Astrocyte (in vitro differentiated cells and primary cell): ENCODE results near the gene SLBP. TPM values are rescaled to one million over a fixed set of nuclear protein-coding genes. Genes with fewer than 3 reads are reported as not detected.

Experiments
- DNase-seq: peaks from one replicate; pipeline ENCODE4 v3.0.0-alpha.2; 2010; ENCODE audit warnings: low read depth
- FAIRE-seq: peaks from 2 replicates; lab custom pipeline; 2011; peaks lifted over from hg19 to GRCh38; lab: Jason Lieb, UNC
- H2AFZ ChIP-seq: 2 replicates; pipeline ENCODE4 v1.6.0; 2012; ENCODE audit warnings: low read depth, low read length, inconsistent platforms
- H3K27ac ChIP-seq: 2 replicates; pipeline ENCODE4 v1.5.1; 2011; ENCODE audit warnings: low read depth, low read length, inconsistent platforms
- H3K27me3 ChIP-seq: 2 replicates; pipeline ENCODE4 v1.6.0; 2011; ENCODE audit warnings: low read length, inconsistent platforms; ENCODE audit not compliant: insufficient read depth
- H3K36me3 ChIP-seq: 2 replicates; pipeline ENCODE4 v1.5.1; 2011; ENCODE audit warnings: low read length, inconsistent platforms; ENCODE audit not compliant: insufficient read depth
- H3K4me1 ChIP-seq: 2 replicates; pipeline ENCODE4 v1.5.1; 2011; ENCODE audit warnings: low read length, inconsistent platforms; ENCODE audit not compliant: insufficient read depth
- H3K4me2 ChIP-seq: 2 replicates; pipeline ENCODE4 v1.6.0; 2012; ENCODE audit warnings: low read length, inconsistent platforms
- H3K4me3 ChIP-seq: 2 replicates; pipeline ENCODE4 v1.5.1; 2011; ENCODE audit warnings: low read depth, mild to moderate bottlenecking, low read length, inconsistent platforms; ENCODE audit not compliant: insufficient read depth
- H3K79me2 ChIP-seq: 2 replicates; pipeline ENCODE4 v1.6.0; 2012; ENCODE audit warnings: mild to moderate bottlenecking, low read length, inconsistent platforms; ENCODE audit not compliant: insufficient read depth
- H3K9ac ChIP-seq: 2 replicates; pipeline ENCODE4 v1.6.0; 2012; ENCODE audit warnings: mild to moderate bottlenecking, low read length, inconsistent platforms
- H3K9me3 ChIP-seq: 2 replicates; pipeline ENCODE4 v1.5.1; 2012; ENCODE audit warnings: low read depth, mild to moderate bottlenecking, low read length, inconsistent platforms; ENCODE audit not compliant: insufficient read depth
- H4K20me1 ChIP-seq: 2 replicates; pipeline ENCODE4 v1.6.0; 2012; ENCODE audit warnings: low read length, inconsistent platforms; ENCODE audit not compliant: insufficient read depth
- H3K27ac Mint-ChIP-seq: one replicate; pipeline ENCODE4 v1.8.0; 2021; ENCODE audit warnings: mild to moderate bottlenecking, mixed read lengths; ENCODE audit not compliant: unreplicated experiment
- H3K27me3 Mint-ChIP-seq: one replicate; pipeline ENCODE4 v1.8.0; 2021; ENCODE audit warnings: low read depth, mixed read lengths; ENCODE audit not compliant: unreplicated experiment
- H3K36me3 Mint-ChIP-seq: one replicate; pipeline ENCODE4 v1.8.0; 2021; ENCODE audit warnings: low read depth, mixed read lengths; ENCODE audit not compliant: unreplicated experiment
- H3K4me1 Mint-ChIP-seq: one replicate; pipeline ENCODE4 v1.8.0; 2021; ENCODE audit warnings: low read depth, mixed read lengths; ENCODE audit not compliant: unreplicated experiment
- H3K4me3 Mint-ChIP-seq: one replicate; pipeline ENCODE4 v1.8.0; 2021; ENCODE audit warnings: mild to moderate bottlenecking, moderate library complexity, mixed read lengths; ENCODE audit not compliant: unreplicated experiment
- H3K9me3 Mint-ChIP-seq: one replicate; pipeline ENCODE4 v1.8.0; 2021; ENCODE audit warnings: mild to moderate bottlenecking, mixed read lengths; ENCODE audit not compliant: unreplicated experiment
- EZH2 ChIP-seq: IDR thresholded peaks from 2 replicates; pipeline ENCODE4 v1.6.1; 2012; ENCODE audit warnings: mild to moderate bottlenecking, low read length, inconsistent platforms; ENCODE audit not compliant: insufficient read depth
- total RNA-seq: library from RNA; stranded (reverse); gene quantifications from 2 replicates; pipeline ENCODE4 v1.2.1, GENCODE V29; 2021
- TF ChIP-seq, protein P1 (sequence below): IDR thresholded peaks from 2 replicates; pipeline ENCODE4 v1.5.1; 2011; ENCODE audit warnings: low read depth, mild to moderate bottlenecking, inconsistent platforms, low read length, moderate library complexity; ENCODE audit not compliant: insufficient read depth

The SLBP gene
- total RNA-seq, 1 donor from 2014 or later: 44.5 TPM

DNA sequence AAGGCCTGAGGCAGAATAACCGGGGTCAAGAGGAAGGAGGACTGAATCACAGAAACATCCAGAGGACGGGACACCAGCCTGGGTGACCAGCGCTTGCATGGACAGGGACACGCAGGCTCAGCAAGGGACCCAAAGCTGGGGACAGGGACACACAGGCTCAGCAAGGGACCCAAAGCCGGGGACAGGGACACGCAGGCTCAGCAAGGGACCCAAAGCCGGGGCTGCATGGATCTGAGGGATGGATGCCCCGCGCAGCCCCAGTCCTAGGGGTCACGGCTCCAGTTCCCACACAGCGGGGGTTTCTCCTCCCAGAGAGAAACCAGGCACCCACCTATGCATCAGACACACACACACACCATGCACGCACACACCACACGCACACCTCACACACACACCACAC, 60.5 kb downstream of the SLBP start:
- Histone ChIP-seq H3K27ac (no peak overlapping the region), H3K79me2 (no peaks in the 10 kb centered on the region), H4K20me1 (peaks cover 12% of the 10 kb centered on the region), H3K9ac (no peak overlapping the region), H3K4me3 (no peak overlapping the region), H3K4me1 (no peaks in the 10 kb centered on the region), H3K36me3 (no peaks in the 10 kb centered on the region), H2AFZ (no peak overlapping the region), H3K4me2 (no peak overlapping the region), H3K9me3 (peaks cover 6% of the 10 kb centered on the region), H3K27me3 (no peaks in the 10 kb centered on the region)
- Mint-ChIP-seq H3K27me3 (peaks cover 22% of the 10 kb centered on the region), H3K9me3 (no peaks in the 10 kb centered on the region), H3K4me3 (no peak overlapping the region), H3K27ac (no peak overlapping the region), H3K4me1 (no peaks in the 10 kb centered on the region), H3K36me3 (peaks cover 6% of the 10 kb centered on the region)
- no peak for DNase-seq
- no peak for FAIRE-seq
- TF ChIP-seq EZH2: no peak
- TF ChIP-seq, protein P1, sequence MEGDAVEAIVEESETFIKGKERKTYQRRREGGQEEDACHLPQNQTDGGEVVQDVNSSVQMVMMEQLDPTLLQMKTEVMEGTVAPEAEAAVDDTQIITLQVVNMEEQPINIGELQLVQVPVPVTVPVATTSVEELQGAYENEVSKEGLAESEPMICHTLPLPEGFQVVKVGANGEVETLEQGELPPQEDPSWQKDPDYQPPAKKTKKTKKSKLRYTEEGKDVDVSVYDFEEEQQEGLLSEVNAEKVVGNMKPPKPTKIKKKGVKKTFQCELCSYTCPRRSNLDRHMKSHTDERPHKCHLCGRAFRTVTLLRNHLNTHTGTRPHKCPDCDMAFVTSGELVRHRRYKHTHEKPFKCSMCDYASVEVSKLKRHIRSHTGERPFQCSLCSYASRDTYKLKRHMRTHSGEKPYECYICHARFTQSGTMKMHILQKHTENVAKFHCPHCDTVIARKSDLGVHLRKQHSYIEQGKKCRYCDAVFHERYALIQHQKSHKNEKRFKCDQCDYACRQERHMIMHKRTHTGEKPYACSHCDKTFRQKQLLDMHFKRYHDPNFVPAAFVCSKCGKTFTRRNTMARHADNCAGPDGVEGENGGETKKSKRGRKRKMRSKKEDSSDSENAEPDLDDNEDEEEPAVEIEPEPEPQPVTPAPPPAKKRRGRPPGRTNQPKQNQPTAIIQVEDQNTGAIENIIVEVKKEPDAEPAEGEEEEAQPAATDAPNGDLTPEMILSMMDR: no peak

DNA sequence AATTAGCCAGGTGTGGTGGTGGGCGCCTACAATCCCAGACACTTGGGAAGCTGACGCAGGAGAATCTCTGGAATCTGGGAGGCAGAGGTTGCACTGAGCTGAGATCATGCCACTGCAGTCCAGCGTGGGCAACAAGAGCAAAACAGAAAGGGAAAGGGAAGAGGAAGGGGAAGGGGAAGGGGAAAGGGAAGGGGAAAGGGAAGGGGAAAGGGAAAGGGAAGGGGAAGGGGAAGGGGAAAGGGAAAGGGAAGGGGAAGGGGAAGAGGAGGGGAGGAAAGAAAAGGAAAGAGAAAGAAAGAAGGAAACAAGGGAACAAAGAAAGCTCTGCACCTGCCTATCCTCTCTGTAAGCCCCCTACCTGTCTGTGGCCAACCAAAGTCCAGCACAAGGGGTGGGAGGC, 63.2 kb downstream of the SLBP start:
- H3K4me3 ChIP-seq: no peak overlapping the region
- no peak overlapping the region for H2AFZ ChIP-seq
- no peaks in the 10 kb centered on the region for H3K79me2 ChIP-seq
- Mint-ChIP-seq H3K4me3 (no peak overlapping the region), H3K36me3 (peaks cover 6% of the 10 kb centered on the region), H3K27ac (no peak overlapping the region), H3K9me3 (no peaks in the 10 kb centered on the region), H3K27me3 (peaks cover 15% of the 10 kb centered on the region), H3K4me1 (no peaks in the 10 kb centered on the region)
- H3K9ac ChIP-seq: no peak overlapping the region
- peaks cover 6% of the 10 kb centered on the region for H3K9me3 ChIP-seq
- H4K20me1 ChIP-seq: peaks cover 12% of the 10 kb centered on the region
- no peak overlapping the region for H3K4me2 ChIP-seq
- no peaks in the 10 kb centered on the region for H3K4me1 ChIP-seq
- H3K36me3 ChIP-seq: no peaks in the 10 kb centered on the region
- no peak for TF ChIP-seq EZH2
- TF ChIP-seq, protein P1: no peak
- no peak for DNase-seq
- H3K27ac ChIP-seq: no peak overlapping the region
- H3K27me3 ChIP-seq: no peaks in the 10 kb centered on the region
- FAIRE-seq: no peak

DNA sequence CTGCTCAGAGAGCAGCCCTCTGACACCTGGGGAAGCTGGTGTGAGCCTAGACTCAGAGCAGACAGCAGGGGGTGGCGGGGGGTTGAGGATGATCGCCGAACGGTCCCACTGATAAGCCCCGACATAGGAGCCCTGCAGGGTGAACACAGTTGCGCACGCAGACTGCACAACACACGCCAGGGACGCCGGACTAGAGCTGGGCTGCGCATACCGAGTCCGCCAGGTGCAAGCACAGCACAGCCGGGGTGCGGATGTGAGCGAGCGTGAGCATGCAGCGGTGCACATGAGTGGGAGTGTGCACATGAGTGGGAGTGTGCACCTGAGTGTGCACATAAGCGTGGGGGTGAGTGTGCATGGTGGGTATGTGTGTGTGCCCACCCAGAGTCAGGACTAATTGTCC, 64.7 kb downstream of the SLBP start:
- H2AFZ ChIP-seq: no peak overlapping the region
- H3K9me3 ChIP-seq: peaks cover 5% of the 10 kb centered on the region
- Mint-ChIP-seq H3K27me3 (peaks cover 15% of the 10 kb centered on the region), H3K36me3 (peaks cover 8% of the 10 kb centered on the region), H3K4me3 (no peak overlapping the region), H3K9me3 (no peaks in the 10 kb centered on the region), H3K27ac (no peak overlapping the region), H3K4me1 (no peaks in the 10 kb centered on the region)
- DNase-seq: no peak
- H3K27ac ChIP-seq: no peak overlapping the region
- H3K4me2 ChIP-seq: no peak overlapping the region
- no peaks in the 10 kb centered on the region for H3K79me2 ChIP-seq
- no peaks in the 10 kb centered on the region for H3K4me1 ChIP-seq
- no peak overlapping the region for H3K4me3 ChIP-seq
- no peaks in the 10 kb centered on the region for H3K27me3 ChIP-seq
- peaks cover 5% of the 10 kb centered on the region for H4K20me1 ChIP-seq
- no peak for FAIRE-seq
- H3K9ac ChIP-seq: no peak overlapping the region
- H3K36me3 ChIP-seq: no peaks in the 10 kb centered on the region
- TF ChIP-seq EZH2: no peak
- TF ChIP-seq, protein P1: no peak
